Left lobe of liver (tissue), 2 donors: ENCODE results near the gene ZNRF1. TPM values are rescaled to one million over a fixed set of nuclear protein-coding genes. Genes with fewer than 3 reads are reported as not detected.
A peak's percentile ranks its signal among the peaks of the same experiment; 100 is the strongest.

Experiments used
- ATAC-seq: fragments of 200-7000 bp; cut with Tn5 transposase; one replicate; pipeline ENCODE4 v1.9.1; 2020; ENCODE audit warnings: mild to moderate bottlenecking, moderate library complexity
- DNase-seq: peaks from one replicate; pipeline ENCODE4 v3.0.0-alpha.2; 2020; ENCODE audit warnings: low spot score
- total RNA-seq: library from RNA; stranded (reverse); gene quantifications from one replicate; pipeline ENCODE4 v1.2.1, GENCODE V29; 2021
- donor health status: DM: no; HTN: no; CAD: no; lungs with moderate emphysema.
- donor health status: DM: no; HTN: yes; CAD: no.

ZNRF1 gene
- total RNA-seq, 1 donor from 2014 or later = 14.0 TPM

DNA sequence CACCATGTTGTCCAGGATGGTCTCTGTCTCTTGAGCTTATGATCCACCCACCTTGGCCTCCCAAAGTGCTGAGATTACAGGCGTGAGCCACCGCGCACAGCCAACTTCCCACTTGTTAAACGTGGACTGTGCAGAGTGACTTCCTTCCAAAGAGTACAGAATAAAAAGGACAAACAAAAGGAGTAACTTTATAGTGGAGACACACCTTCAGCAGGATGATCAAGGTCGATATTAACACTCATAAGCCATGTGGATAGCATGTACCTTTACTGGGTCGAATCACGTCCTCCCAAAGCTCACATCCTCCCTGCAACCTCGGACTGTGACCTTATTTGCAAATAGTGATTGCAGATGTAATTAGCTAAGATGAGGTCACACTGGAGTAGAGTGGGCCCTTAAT lies 139.4 kb downstream of the ZNRF1 start:
- ATAC-seq = peak; percentile 19
- no peak for DNase-seq

GRCh38 chr16:75138636-75139035 lies 139.8 kb downstream of the ZNRF1 start:
- DNase-seq (no peak), ATAC-seq (no peak)

DNA sequence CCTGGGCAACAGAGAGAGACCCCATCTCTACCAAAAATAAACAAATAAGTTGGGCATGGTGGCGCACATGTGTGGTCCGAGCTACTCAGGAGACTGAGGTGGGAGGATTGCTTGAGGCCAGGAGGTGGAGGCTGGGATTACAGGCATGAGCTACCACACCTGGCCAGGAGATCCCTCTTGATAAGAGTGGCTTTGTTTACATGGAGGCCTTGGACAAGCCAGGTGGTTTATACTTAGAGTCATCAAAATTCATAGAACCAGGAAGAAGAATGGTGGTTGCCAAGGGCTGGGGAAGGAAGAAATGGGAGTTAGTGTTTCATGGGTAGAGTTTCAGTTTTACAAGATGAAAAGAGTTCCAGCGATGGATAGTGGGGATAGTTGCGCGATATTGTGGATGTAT lies 140.7 kb downstream of the ZNRF1 start:
- ATAC-seq (no peak), DNase-seq (no peak)

DNA sequence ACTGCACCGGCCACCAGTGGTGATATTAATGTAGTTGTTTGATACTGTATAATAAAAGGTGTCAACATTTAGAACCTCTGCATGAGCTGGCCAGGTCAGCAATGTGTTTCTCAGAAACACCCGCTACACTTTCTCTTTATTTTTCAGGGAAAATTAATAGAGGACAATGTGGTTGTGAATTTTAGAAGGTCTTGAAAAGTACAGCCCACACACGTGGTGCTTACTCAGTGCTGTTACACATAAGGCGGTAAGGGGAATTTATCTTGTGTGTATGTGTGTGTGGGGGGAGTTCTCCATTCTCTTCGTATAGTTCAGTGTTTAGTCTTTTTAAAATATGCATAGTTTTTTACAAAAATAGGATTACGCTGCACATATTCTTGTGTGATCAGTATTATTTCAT lies 145.1 kb downstream of the ZNRF1 start:
- DNase-seq (no peak), ATAC-seq (no peak)

GRCh38 chr16:75147968-75148310 lies 149.1 kb downstream of the ZNRF1 start:
- no peak for ATAC-seq
- no peak for DNase-seq

DNA sequence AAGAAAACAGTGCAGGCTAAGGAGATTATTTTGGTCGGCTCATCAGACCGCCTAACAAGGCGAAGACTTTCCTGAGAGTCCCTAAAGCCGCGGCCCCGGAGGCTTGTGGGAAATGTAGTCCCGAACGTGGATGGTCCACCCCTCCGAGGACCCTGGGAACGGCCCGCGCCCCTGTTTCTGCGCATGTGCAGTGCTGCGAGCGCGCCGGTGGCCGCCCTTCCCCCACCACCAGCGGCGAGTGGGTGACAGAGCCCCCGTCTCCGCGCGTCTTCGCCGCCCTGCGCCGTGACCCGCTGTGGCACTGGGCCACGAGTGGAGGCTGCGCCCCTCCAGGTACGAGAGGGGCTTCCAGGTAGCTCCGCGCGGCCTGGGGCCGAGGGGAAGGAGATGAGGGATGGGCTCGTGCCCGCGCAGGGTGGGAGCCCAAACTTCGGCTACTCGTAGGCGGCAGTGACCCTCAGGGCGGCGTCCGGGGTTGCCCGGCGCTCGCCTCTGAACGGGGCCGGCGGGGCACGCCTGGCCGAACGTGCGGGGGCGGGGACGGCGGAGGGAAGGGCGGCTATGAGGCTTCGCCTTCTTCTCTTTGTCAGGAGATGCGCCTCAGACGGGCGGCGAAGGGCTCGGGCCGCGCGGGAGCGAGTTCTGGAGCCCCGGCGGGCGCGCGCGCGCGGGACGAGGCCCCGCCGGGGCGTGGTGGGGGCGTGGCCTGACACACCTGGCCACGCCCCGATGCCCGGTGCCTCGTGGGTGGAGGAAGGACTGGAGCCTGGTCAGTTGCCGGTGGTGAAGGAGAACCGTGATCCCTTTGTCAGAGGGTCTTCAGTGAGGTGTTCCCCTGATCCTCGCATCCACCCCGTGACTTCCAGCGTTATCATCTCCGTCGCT lies 149.7 kb downstream of the ZNRF1 start, which contains the start of gene ZFP1:
TSS of gene ZFP1 (plus strand) at position 214 of the 885 bp plus-strand sequence. CDS start 4,428 bp downstream, outside the sequence.
- DNase-seq (peak; percentile 92), ATAC-seq (peak; percentile 92)

DNA sequence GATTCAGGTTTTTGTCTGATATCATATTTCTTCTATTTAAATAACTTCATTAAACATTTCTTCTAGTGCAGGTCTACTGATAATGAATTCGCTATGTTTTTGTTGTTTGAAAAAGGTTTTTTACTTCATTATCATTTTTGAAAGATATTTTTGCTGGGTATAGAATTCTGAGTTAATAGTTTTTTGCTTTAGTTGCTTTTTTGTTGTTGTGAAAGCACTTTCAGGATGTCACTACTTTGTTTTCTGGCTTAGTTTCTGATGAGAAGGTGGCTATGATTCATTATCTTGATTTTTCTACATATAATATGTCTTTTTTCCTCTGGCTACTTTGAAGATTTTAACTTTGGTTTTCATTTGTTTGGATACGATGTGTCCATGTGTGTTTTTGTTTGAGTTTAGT lies 153.0 kb downstream of the ZNRF1 start:
- ATAC-seq = no peak

DNA sequence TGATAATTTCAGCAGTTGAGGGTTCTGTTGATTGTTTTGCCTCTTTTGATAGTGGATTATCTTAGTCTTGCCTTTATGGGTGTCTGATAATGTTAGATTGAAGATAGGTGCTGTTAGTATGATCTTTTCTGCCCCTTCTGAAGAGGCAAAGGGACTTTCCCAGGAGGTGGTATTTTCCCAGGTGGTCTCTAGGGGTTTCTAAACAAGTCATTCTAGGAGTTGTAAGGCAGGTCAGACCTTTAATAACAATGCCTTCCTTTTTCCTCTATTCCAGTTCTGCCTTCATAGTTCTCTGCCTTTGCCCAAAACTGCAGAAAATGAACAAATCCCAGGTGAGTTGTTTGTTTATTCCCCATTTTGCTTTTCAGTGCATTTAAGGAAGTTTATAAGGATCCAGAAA lies 153.8 kb downstream of the ZNRF1 start:
- no peak for DNase-seq
- ATAC-seq = no peak

More for the DNA sequence above, 153.0 kb downstream of the ZNRF1 start:
- no peak for DNase-seq

DNA sequence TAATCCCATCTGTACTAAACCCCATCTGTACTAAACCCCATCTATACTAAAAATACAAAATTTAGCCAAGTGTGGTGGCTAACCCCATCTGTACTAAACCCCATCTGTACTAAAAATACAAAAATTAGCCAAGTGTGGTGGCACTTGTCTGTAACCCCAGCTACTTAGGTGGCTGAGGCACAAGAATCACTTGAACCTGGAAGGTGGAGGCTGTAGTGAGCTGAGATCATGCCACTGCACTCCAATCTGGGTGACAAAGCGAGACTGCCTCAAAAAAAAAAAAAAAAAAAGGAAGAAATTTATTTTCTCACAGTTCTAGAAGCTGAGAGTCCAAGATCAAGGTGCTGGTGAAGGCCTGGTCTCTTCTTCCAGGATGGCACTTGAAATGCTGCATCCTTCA lies 161.6 kb downstream of the ZNRF1 start:
- ATAC-seq (no peak), DNase-seq (no peak)

Other genes with a start within 250 kb of the ZNRF1 start
- gene FA2H, start 224.2 kb upstream of the ZNRF1 start, total RNA-seq = not detected
- 51.9 TPM for gene WDR59, start 13.9 kb upstream of the ZNRF1 start, total RNA-seq
- gene LDHD, start 117.8 kb downstream of the ZNRF1 start, total RNA-seq = 113 TPM
- 16.8 TPM for gene ZFP1, start 149.5 kb downstream of the ZNRF1 start, total RNA-seq
- 12.7 TPM for gene CTRB2, start 208.1 kb downstream of the ZNRF1 start, total RNA-seq
- gene CTRB1, start 220.0 kb downstream of the ZNRF1 start, total RNA-seq = 9.7 TPM